GM12801 (cell line): ENCODE results near the gene NFIB.

Source experiments
- CTCF ChIP-seq: IDR thresholded peaks from one replicate; pipeline ENCODE4 v1.5.1; 2011; ENCODE audit warnings: control low read depth; ENCODE audit not compliant: insufficient read length; ENCODE audit errors: extremely low read depth

NFIB gene

GRCh38 chr9:14238079-14238478, 75.9 kb downstream of the NFIB start:
- no peak for TF ChIP-seq CTCF

- TF ChIP-seq CTCF: no peak
Observed at GRCh38 chr9:14236591-14236990, 77.3 kb downstream of the NFIB start.

DNA sequence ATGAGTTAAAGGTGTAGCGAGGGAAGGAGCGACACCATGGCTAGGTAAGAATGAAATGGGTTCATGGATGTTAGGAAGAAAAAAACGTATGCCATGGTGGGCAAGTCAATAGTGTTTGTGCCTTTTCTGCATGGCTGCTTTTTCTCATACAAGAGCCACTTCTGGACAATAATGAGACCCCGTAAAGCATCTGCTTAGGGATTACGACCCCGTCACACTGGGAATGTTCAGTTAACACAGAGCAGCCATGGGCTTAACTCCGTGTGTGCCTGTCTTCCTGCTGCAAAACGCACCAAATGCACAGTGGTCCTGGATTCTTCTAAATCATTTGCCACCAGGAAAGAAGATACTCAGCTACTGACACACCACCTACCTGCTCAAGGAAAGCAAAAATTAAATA, 81.8 kb downstream of the NFIB start:
- no peak for TF ChIP-seq CTCF

DNA sequence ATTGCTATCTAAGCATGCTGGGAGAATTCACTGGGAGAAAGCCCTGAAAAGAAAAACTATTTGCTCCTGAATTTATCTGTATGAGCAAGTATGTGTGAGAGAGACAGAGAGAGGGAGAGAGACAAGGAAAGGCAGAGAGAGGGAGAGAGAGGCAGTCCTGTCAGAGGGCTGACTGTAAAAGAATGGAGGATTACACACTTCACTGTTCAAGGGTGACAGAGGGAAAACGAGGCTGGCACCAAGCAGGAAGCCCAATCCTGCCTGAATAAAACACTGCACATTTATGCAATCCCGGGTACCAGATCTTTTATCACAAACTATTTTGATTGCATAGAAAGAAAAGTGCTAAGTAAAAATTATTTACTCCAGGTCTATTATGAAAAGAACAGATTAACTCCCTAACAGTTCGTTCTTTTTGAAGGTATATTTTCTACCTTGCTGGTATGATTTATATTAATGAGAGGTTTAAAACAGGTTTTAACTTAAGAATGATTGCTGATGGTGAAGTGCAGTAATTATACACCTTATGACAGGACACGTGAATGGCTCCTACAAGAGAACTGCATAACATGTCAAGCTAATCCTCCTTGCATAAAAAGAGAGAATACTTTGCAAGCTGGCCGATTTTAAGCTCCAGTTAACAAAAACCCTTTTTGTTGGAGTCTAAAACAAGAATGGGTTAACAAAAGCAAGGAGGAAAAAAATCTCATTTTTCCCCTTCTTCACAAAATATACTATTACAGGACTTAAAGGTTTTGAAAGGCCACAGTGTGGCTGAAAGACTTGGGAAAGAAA, 82.5 kb downstream of the NFIB start:
- no peak for TF ChIP-seq CTCF

DNA sequence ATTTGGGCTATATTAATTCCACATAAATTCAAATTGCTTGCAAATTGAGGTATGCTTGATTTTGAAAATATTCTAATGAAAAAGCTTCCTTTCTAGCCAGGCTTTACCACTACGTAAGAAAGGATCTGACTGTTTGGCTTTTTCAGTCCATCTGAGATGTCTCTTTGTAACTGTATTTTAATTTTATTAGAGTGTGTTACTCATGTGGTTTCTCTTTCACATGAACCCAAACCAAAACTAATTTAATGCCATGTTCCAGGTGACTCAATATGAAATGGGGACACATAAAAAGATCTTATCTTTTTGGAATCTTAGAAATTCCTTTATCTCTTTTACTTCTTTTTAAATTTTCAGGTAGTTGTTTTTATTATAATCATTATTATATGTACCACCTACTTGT, 85.3 kb downstream of the NFIB start:
- TF ChIP-seq CTCF: no peak

DNA sequence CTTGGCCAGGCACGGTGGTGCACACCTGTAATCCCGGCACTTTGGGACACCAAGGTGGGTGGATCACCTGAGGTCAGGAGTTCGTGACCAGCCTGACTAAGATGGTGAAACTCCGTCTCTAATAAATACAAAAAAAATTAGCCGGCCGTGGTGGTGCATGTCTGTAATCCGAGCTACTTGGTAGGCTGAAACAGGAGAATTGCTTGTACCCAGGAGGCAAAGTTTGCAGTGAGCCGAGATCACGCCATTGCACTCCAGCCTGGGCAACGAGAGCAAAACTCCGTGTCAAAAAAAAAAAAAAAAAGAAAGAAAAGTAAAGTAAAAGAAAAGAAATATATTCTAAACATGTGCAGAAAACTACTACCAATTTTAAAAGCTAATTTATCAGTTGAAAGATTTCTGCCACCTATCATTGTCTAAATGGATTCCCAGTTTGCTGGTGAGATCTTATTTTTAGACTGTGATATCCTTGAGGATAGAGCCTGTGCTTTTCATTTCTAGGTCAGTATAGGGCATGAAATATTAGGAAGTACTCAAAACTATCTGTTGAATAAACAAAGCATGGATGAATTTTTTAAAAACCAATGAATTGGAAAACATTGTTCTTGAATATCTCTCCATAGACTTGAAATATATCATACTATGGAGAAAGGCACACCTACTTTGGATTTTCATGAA, 86.9 kb downstream of the NFIB start:
- no peak for TF ChIP-seq CTCF

DNA sequence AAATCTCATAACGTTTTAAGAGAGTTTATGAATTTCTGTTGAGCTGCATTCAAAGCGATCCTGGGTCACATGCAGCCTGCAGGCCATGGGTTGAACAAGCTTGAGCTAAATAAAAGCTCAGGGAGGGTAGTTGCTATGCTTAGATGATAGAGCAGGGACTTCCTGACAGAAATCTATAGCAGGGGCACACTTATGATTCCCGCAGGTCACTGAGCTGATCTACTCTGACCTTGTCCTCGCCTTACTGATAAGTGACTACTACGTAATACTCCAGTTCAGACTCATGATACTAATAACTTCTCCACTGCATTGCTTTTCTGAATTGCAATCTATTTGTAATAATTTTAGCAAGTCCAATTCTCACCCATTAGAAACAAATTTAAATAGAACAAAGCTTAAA, 90.9 kb downstream of the NFIB start:
- TF ChIP-seq CTCF: no peak
